Activated B cell treated with CpG ODN at 0.5 μM for 24 hours (primary cell): Measurements from ENCODE around the gene MAEA. TPM values are rescaled to one million over a fixed set of nuclear protein-coding genes. Genes with fewer than 3 reads are reported as not detected.
"Not testable (repeated sequence)": the region's sequence is repeated elsewhere in the genome, so short reads cannot be mapped to it uniquely, and the experiment has no call there.

Source experiments
- ATAC-seq: fragments of 200-7000 bp; cut with Tn5 transposase; one replicate; pipeline ENCODE4 v1.10.0; 2021; ENCODE audit warnings: low read depth, mild to moderate bottlenecking, moderate library complexity
- CTCF ChIA-PET: fragments of 350-600 bp; sonication (Branson Sonifier 250); formaldehyde crosslinking; loops from one replicate; lab custom pipeline; 2021; ENCODE audit warnings: antibody characterized with exemption; lab: Charles Lee
- POLR2A ChIA-PET: fragments of 350-600 bp; sonication (Branson Sonifier 250); formaldehyde crosslinking; loops from one replicate; lab custom pipeline; 2021; ENCODE audit warnings: antibody characterized with exemption; lab: Charles Lee
- DNase-seq: peaks from one replicate; pipeline ENCODE4 v3.0.0; 2022
- H3K27ac Mint-ChIP-seq: one replicate; pipeline ENCODE4 v1.8.0; 2020; ENCODE audit warnings: mixed read lengths
- H3K27me3 Mint-ChIP-seq: one replicate; pipeline ENCODE4 v1.8.0; 2021; ENCODE audit warnings: mixed read lengths
- H3K36me3 Mint-ChIP-seq: one replicate; pipeline ENCODE4 v1.8.0; 2021; ENCODE audit warnings: low read depth, mixed read lengths
- H3K4me1 Mint-ChIP-seq: one replicate; pipeline ENCODE4 v1.8.0; 2021; ENCODE audit warnings: mixed read lengths
- H3K4me3 Mint-ChIP-seq: one replicate; pipeline ENCODE4 v1.8.0; 2020; ENCODE audit warnings: mild to moderate bottlenecking, mixed read lengths
- H3K9me3 Mint-ChIP-seq: one replicate; pipeline ENCODE4 v1.8.0; 2020; ENCODE audit warnings: mixed read lengths
- intact Hi-C: fragments of 100-400 bp; cut with micrococcal nuclease; formaldehyde crosslinking; loops from one replicate; pipeline ENCODE4 v1.15.1; 2024
- total RNA-seq: library from RNA; stranded (reverse); gene quantifications from 2 replicates; pipeline ENCODE4 v1.2.3, GENCODE V29; 2022
- TF ChIP-seq, protein P1 (sequence below): fragments of 200-600 bp; IDR thresholded peaks from one replicate; pipeline ENCODE4 v1.8.0; 2022; ENCODE audit warnings: antibody characterized with exemption, mild to moderate bottlenecking

MAEA gene
- total RNA-seq, 1 donor from 2014 or later, result 73.7 TPM

- TF ChIP-seq, protein P1, sequence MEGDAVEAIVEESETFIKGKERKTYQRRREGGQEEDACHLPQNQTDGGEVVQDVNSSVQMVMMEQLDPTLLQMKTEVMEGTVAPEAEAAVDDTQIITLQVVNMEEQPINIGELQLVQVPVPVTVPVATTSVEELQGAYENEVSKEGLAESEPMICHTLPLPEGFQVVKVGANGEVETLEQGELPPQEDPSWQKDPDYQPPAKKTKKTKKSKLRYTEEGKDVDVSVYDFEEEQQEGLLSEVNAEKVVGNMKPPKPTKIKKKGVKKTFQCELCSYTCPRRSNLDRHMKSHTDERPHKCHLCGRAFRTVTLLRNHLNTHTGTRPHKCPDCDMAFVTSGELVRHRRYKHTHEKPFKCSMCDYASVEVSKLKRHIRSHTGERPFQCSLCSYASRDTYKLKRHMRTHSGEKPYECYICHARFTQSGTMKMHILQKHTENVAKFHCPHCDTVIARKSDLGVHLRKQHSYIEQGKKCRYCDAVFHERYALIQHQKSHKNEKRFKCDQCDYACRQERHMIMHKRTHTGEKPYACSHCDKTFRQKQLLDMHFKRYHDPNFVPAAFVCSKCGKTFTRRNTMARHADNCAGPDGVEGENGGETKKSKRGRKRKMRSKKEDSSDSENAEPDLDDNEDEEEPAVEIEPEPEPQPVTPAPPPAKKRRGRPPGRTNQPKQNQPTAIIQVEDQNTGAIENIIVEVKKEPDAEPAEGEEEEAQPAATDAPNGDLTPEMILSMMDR, result no peak
- H3K4me1 Mint-ChIP-seq, result peaks cover 53% of the 10 kb centered on the region
- intact Hi-C loops, result no loop called here
- H3K4me3 Mint-ChIP-seq, result peak overlapping the region; percentile 90
- CTCF ChIA-PET, result interaction anchor here (1.2 kb wide), 1 partner anchor 40 kb away, joined by 3 read pairs; no protein-coding TSS in a partner anchor
- H3K9me3 Mint-ChIP-seq, result peaks cover 4% of the 10 kb centered on the region
- no peaks in the 10 kb centered on the region for H3K27me3 Mint-ChIP-seq
- H3K36me3 Mint-ChIP-seq, result peaks cover 5% of the 10 kb centered on the region
- H3K27ac Mint-ChIP-seq, result peak overlapping the region; percentile 65
- no peak for ATAC-seq
- no peak for DNase-seq
- POLR2A ChIA-PET, result interaction anchor here (0.6 to 3.3 kb wide), 8 partner anchors 19 to 153 kb away, joined by 3 to 32 read pairs (median 7); partner anchors contain the start of genes CTBP1 and UVSSA
These were observed 680 bp downstream of the MAEA start for GRCh38 chr4:1290165-1290977.

- ChIA-PET CTCF (no interaction called here), POLR2A (interaction anchor here (1.2 to 3.3 kb wide), 5 partner anchors 18 to 72 kb away, joined by 3 to 32 read pairs (median 12); partner anchors contain the start of genes CTBP1 and UVSSA)
- Mint-ChIP-seq H3K27me3 (no peaks in the 10 kb centered on the region), H3K4me3 (peak overlapping the region; percentile 90), H3K4me1 (peaks cover 54% of the 10 kb centered on the region), H3K36me3 (peaks cover 5% of the 10 kb centered on the region), H3K9me3 (peaks cover 4% of the 10 kb centered on the region), H3K27ac (peak overlapping the region; percentile 65)
- DNase-seq (no peak), ATAC-seq (no peak)
- intact Hi-C loops, result no loop called here
- TF ChIP-seq, protein P1, result no peak
These were observed 1.4 kb downstream of the MAEA start for GRCh38 chr4:1291091-1291490.

DNA sequence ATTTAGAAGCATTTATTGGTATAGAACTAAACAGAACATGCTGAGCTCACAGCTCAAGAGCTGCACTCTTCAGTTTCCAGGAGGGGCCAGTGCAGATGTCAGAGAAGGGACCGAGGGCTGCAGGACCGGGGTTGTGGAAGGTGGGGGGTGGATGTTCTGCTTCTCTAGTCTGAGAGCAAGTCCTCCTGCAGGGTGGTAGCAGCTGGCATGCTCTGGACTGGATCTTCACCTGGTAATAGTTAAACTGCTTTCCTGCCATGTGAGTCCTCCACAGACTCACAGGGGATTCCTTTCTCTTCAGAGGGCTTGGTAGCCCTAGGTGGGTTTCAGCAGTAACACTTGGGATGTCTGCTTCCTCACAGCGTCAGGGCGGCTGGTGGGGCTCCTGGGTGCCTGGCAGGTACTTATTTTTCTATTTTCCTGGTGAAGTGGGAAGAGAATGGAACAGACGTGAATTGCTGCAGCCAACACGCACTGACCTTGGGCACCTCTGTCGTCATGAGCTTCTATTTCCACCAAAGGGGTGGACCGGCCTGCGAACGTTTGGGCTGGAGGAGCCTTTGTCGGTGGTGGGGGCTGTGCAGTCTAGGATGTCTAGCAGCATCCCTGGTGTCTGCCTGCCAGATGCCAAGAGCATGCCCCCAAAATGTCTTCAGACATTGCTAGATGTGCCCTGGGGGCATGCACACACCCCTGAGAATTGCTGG lies 2.5 kb downstream of the MAEA start:
- H3K27me3 Mint-ChIP-seq, result no peaks in the 10 kb centered on the region
- H3K27ac Mint-ChIP-seq, result peak overlapping the region; percentile 42
- TF ChIP-seq, protein P1, result no peak
- DNase-seq (no peak), ATAC-seq (no peak)
- CTCF ChIA-PET, result no interaction called here
- POLR2A ChIA-PET, result interaction anchor here (0.7 to 3.1 kb wide), 2 partner anchors 43 to 508 kb away, joined by 3 to 32 read pairs; partner anchors contain the start of gene CTBP1
- H3K36me3 Mint-ChIP-seq, result peaks cover 11% of the 10 kb centered on the region
- H3K4me1 Mint-ChIP-seq, result peaks cover 60% of the 10 kb centered on the region
- intact Hi-C loops, result no loop called here
- peak overlapping the region; percentile 28 for H3K4me3 Mint-ChIP-seq
- no peaks in the 10 kb centered on the region for H3K9me3 Mint-ChIP-seq

DNA sequence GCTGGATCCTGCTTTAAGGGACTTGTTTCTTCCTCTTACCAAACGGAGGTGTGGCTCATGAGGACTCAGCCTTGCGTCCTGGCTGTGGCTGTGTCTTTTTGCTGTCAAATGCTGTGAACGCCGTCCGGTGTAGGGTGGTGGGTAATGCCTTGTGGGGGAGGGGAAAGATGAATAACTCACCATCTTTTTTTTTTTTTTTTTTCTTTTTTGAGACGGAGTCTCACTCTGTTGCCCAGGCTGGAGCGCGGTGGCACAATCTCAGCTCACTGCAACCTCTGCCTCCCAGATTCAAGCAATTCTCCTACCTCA lies 3.0 kb downstream of the MAEA start:
- Mint-ChIP-seq H3K4me1 (peaks cover 60% of the 10 kb centered on the region), H3K36me3 (peaks cover 15% of the 10 kb centered on the region)
- H3K4me3 Mint-ChIP-seq, ATAC-seq, intact Hi-C loops, H3K27me3 Mint-ChIP-seq, H3K9me3 Mint-ChIP-seq, DNase-seq, POLR2A ChIA-PET, H3K27ac Mint-ChIP-seq: not testable (repeated sequence)
- CTCF ChIA-PET, result interaction anchor here (0.7 kb wide), 1 partner anchor 256 kb away, joined by 3 read pairs; no protein-coding TSS in a partner anchor

- ChIA-PET POLR2A (no interaction called here), CTCF (no interaction called here)
- ATAC-seq, result no peak
- TF ChIP-seq, protein P1, result no peak
- DNase-seq, result no peak
- Mint-ChIP-seq H3K36me3 (peaks cover 23% of the 10 kb centered on the region), H3K9me3 (no peaks in the 10 kb centered on the region), H3K27me3 (no peaks in the 10 kb centered on the region), H3K4me3 (peak overlapping the region; percentile 33), H3K27ac (peak overlapping the region; percentile 10), H3K4me1 (peaks cover 58% of the 10 kb centered on the region)
- intact Hi-C loops, result no loop called here
These were observed 3.8 kb downstream of the MAEA start for GRCh38 chr4:1293531-1293941.
